Measurements from ENCODE around the gene TLCD3B.

DNA sequence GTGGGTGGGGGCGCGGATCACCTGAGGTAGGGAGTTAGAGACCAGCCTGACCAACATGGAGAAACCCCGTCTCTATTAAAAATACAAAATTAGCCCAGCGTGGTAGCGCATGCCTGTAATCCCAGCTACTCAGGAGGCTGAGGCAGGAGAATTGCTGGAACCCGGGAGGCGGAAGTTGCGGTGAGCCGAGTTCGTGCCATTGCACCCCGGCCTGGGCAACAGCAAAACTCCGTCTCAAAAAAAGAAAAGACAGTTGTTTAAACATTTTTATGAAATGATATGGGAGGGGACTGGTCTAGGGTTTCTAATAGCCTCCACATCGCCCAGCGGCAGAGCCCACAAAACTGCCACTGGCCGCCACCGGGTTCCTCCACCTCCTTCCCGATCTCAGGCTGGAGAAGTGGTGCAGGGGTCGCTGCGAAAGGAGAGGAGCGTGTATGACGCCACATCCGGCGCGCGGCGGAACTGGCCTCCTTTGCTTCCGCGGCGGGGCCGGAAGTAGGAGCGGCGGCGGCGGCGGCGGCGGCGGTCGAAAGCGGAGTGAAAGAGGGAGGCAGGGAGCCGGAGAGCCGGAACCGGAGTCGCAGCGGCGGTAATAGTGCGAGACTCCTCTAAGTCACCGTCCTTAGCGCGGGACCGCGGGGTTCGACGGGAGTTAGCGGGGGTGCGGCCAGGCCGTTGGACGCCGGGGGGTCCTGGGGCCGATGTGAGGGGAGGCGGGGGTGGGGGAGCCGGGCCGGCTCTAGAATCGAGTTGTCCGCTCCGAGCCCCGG, 44.6 kb upstream of the TLCD3B start, which contains the start of gene PPP4C:
- TF ChIP-seq EZH2 (IDR thresholded peaks at IDR 0.05; ENCODE audit: insufficient read depth, poor library complexity, severe bottlenecking) (no peak), EZH2phosphoT487 (IDR thresholded peaks at IDR 0.05; ENCODE audit: insufficient read depth, low read depth) (no peak)

Data from GM23248 (cell line).